BJ (cell line): Measurements from ENCODE around the gene REG4. TPM values are rescaled to one million over a fixed set of nuclear protein-coding genes. Genes with fewer than 3 reads are reported as not detected.

Experiments used
- CTCF ChIA-PET: fragments of 350-600 bp; formaldehyde crosslinking; extraction: SDS; loops from one replicate; lab custom pipeline; 2021; ENCODE audit warnings: antibody characterized with exemption, inconsistent platforms; lab: Yijun Ruan, JAX
- POLR2A ChIA-PET: fragments of 300-600 bp; sonication (Branson Sonifier 250); formaldehyde crosslinking; extraction: SDS; loops from one replicate; lab custom pipeline; 2021; ENCODE audit warnings: antibody characterized with exemption; lab: Charles Lee
- DNase-seq: peaks from one replicate; pipeline ENCODE4 v3.0.0-alpha.2; 2011; ENCODE audit warnings: low read depth
- H3K27me3 ChIP-seq: 2 replicates; pipeline ENCODE4 v1.6.0; 2011; ENCODE audit warnings: low read length; ENCODE audit not compliant: control insufficient read depth, insufficient read depth
- H3K36me3 ChIP-seq: 2 replicates; pipeline ENCODE4 v1.5.1; 2011; ENCODE audit warnings: low read length; ENCODE audit not compliant: control insufficient read depth, insufficient read depth
- H3K4me3 ChIP-seq: 2 replicates; pipeline ENCODE4 v1.5.1; 2011; ENCODE audit warnings: low read depth, mild to moderate bottlenecking, control low read depth, low read length
- polyA plus RNA-seq: library from polyadenylated mRNA; depleted of rRNA; stranded (reverse); fragments of >200 nt; gene quantifications from 2 replicates; pipeline ENCODE4 v1.2.3, GENCODE V29; 2011
- TF ChIP-seq, protein P1 (sequence below): IDR thresholded peaks from 2 replicates; pipeline ENCODE4 v1.5.1; 2011; ENCODE audit warnings: low read depth, mild to moderate bottlenecking, control low read depth, inconsistent platforms, low read length, moderate library complexity; ENCODE audit not compliant: insufficient read depth

REG4 gene
- polyA plus RNA-seq, 1 experiment: not detected

DNA sequence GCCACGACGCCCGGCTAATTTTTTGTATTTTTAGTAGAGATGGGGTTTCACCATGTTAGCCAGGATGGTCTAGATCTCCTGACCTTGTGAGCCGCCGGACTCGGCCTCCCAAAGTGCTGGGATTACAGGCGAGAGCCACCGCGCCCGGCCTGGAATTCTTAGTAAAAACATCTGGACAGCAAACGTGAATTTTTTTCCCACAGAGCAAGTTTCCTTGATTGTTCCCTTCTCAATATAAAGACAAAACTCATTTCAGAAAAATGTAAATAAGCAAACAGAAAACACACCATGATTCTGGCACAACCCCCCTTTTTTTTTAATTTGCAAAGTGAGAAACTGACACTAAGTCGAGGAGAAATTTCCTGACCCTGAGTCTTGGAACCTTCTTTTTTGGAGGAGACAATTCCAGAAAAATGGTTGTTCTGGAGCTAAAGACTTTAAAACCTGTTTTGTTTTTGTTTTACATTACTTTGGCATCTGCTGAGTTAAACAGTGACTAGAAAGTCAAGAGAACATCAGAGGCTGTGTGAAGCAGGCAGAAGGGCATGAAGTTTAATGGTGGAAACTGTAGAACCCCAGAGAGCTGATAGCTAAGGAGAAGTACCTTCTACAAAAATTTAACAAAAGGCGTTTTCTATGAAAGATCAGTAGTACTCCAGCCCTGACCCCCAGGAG is 32.2 kb downstream of the REG4 start:
- TF ChIP-seq, protein P1, sequence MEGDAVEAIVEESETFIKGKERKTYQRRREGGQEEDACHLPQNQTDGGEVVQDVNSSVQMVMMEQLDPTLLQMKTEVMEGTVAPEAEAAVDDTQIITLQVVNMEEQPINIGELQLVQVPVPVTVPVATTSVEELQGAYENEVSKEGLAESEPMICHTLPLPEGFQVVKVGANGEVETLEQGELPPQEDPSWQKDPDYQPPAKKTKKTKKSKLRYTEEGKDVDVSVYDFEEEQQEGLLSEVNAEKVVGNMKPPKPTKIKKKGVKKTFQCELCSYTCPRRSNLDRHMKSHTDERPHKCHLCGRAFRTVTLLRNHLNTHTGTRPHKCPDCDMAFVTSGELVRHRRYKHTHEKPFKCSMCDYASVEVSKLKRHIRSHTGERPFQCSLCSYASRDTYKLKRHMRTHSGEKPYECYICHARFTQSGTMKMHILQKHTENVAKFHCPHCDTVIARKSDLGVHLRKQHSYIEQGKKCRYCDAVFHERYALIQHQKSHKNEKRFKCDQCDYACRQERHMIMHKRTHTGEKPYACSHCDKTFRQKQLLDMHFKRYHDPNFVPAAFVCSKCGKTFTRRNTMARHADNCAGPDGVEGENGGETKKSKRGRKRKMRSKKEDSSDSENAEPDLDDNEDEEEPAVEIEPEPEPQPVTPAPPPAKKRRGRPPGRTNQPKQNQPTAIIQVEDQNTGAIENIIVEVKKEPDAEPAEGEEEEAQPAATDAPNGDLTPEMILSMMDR: no peak
- Histone ChIP-seq H3K27me3 (peaks cover 3% of the 10 kb centered on the region; the same call in 1 of the 2 replicates), H3K4me3 (no peak overlapping the region), H3K36me3 (no peaks in the 10 kb centered on the region)
- DNase-seq: no peak
- POLR2A ChIA-PET: no interaction called here
- CTCF ChIA-PET: interaction anchor here (0.8 to 3.4 kb wide), 4 partner anchors 16 to 44 kb away, joined by 3 to 9 read pairs (median 4); no protein-coding TSS in a partner anchor

DNA sequence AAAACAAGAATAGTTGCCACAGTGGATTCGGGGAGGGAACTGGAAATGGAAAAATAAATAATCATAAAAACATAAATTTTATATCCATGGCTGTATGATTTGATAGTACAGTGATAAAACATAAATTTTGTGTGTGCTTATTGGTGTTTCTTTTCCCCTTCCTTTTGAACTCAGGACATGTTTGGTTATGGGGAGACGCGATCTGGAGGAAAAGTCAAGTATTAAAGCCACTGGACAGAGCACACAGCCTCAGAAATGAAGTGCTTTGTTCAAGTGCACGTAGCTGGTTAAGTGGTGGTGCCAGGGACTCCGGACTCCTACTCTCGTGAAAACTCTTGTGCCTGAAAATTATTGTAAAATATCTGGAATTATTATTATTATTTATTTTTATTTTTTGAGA is 32.9 kb downstream of the REG4 start:
- TF ChIP-seq, protein P1: no peak
- no peaks in the 10 kb centered on the region for H3K36me3 ChIP-seq
- peaks cover 3% of the 10 kb centered on the region; the same call in 1 of the 2 replicates for H3K27me3 ChIP-seq
- H3K4me3 ChIP-seq: no peak overlapping the region
- ChIA-PET CTCF (interaction anchor here (0.9 to 3.4 kb wide), 2 partner anchors 31 to 32 kb away, joined by 4 to 9 read pairs; no protein-coding TSS in a partner anchor), POLR2A (no interaction called here)
- DNase-seq: no peak

DNA sequence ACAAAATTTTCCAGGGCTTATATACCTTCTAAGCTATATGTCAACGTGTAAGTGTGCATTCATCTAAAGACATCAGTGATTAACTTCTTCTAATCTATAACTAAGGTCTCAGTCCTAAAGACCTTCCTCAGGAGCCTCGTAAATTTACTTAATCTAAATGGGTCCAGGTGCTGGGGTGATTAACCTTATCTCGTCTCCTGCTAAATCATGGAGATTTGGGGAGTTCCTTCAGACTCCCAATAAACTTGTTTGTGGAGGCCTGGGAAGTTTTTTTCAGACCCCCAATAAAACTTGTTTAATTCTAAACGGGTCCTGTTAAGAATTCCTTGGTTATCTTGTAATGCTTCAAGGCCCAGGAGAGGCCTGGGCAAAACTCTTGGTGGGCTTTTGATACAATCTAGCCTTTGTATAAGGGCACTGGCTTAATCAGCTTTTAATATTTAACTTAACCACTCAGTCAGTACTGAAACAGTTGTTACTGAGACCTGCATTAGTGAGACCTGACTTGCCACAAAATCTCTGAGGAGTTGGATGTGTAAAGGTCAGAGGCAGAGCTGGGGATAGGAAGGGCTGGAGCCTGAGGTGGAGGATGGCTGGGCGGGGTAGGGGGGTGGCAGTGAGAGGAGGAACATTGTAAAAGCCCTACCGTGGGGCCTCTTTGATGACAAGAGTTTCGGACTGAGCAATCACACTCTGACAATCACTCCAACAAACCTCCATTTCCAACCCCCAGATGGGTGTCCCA is 36.3 kb downstream of the REG4 start:
- H3K27me3 ChIP-seq: peaks cover 4% of the 10 kb centered on the region; the same call in 1 of the 2 replicates
- TF ChIP-seq, protein P1: no peak
- ChIA-PET POLR2A (no interaction called here), CTCF (interaction anchor here (0.8 kb wide), 1 partner anchor 31 kb away, joined by 3 read pairs; no protein-coding TSS in a partner anchor)
- DNase-seq: no peak
- no peaks in the 10 kb centered on the region for H3K36me3 ChIP-seq
- H3K4me3 ChIP-seq: no peak overlapping the region

DNA sequence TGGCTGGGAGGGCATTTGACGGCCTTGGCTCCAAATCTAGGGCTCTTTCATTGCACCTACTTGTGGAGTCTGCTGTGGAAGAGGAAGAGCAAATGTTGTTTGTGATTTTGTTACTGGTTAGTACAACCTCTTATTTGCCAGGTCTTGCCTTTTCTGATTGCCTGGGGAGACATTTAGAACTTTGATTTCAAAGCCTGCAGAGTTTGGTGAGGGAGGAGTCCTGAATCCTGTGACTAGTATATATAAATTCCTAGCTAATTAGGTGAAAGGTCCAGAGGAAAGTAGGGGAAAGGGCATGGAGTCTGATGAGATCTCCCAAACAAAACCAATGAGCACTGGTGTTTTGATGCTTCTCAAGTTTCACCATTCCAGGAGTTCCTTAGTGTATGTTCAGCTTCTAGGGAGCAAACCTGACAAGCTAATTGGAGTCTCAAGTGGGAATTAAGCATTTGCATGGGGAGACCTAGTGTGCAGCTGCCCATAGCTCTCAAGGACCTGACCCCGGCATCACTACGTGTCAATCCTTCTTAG is 37.5 kb downstream of the REG4 start:
- TF ChIP-seq, protein P1: no peak
- DNase-seq: peak; percentile 49
- no peak overlapping the region for H3K4me3 ChIP-seq
- CTCF ChIA-PET: interaction anchor here (1.3 kb wide), 1 partner anchor 9 kb away, joined by 3 read pairs; no protein-coding TSS in a partner anchor
- H3K36me3 ChIP-seq: no peaks in the 10 kb centered on the region
- peaks cover 6% of the 10 kb centered on the region; the same call in 1 of the 2 replicates for H3K27me3 ChIP-seq
- POLR2A ChIA-PET: no interaction called here

DNA sequence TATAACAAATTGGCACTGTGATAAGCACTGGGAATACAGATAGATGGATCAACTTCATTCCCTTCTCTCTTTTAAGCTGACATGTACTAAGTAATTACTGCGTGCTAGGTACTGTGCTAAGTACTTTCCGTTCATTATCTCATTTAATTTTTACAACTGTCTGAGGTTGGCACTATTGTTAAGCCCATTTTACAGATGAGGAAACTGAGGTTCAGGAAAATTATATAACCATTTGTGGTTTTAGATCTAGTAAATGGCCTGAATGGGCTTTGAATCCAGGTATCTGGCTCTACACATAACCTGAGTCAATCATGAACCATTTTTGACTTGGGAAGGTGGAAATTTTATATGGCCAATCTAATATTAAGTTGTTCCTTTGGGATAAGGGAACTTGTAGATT is 39.0 kb downstream of the REG4 start:
- no peaks in the 10 kb centered on the region for H3K36me3 ChIP-seq
- no peak for DNase-seq
- TF ChIP-seq, protein P1: no peak
- ChIA-PET CTCF (interaction anchor here (1.0 to 1.3 kb wide), 3 partner anchors 11 to 72 kb away, joined by 3 read pairs; no protein-coding TSS in a partner anchor), POLR2A (no interaction called here)
- H3K27me3 ChIP-seq: peaks cover 10% of the 10 kb centered on the region
- no peak overlapping the region for H3K4me3 ChIP-seq
